NK-92 treated with Interleukin-12 subunit alpha and Interleukin-12 subunit beta, amount 100 ng/mL, for 24 hours (cell line): ENCODE data around the gene MRTO4.
"Not testable (repeated sequence)": the region's sequence is repeated elsewhere in the genome, so short reads cannot be mapped to it uniquely, and the experiment has no call there.

ENCODE experiments used
- DNase-seq: peaks from one replicate; lab custom pipeline; 2025; lab: John Stamatoyannopoulos, UW

MRTO4 gene

GRCh38 chr1:19270343-19270730, 18.7 kb downstream of the MRTO4 start:
- not testable (repeated sequence) for DNase-seq

- no peak for DNase-seq
Observed at GRCh38 chr1:19272064-19272463, 20.5 kb downstream of the MRTO4 start.

- DNase-seq, result no peak
Observed at GRCh38 chr1:19273106-19273843, 21.7 kb downstream of the MRTO4 start.

GRCh38 chr1:19273844-19274531, 22.4 kb downstream of the MRTO4 start:
- not testable (repeated sequence) for DNase-seq

GRCh38 chr1:19274636-19275035, 23.0 kb downstream of the MRTO4 start:
- DNase-seq, result no peak

GRCh38 chr1:19283891-19284290, 32.3 kb downstream of the MRTO4 start:
- DNase-seq, result no peak

GRCh38 chr1:19284881-19285280, 33.3 kb downstream of the MRTO4 start:
- no peak for DNase-seq

GRCh38 chr1:19285366-19285765, 33.8 kb downstream of the MRTO4 start:
- not testable (repeated sequence) for DNase-seq

GRCh38 chr1:19285807-19286206, 34.2 kb downstream of the MRTO4 start:
- DNase-seq, result not testable (repeated sequence)

- DNase-seq, result no peak
Observed at GRCh38 chr1:19287436-19288185, 36.0 kb downstream of the MRTO4 start.

- not testable (repeated sequence) for DNase-seq
Observed at GRCh38 chr1:19288324-19289241, 37.0 kb downstream of the MRTO4 start, which contains the start of gene AKR7A3. Gene AKR7A3, minus strand, starts transcription at chr1:19288770. Its CDS starts 61 bp downstream, at chr1:19288709.

- DNase-seq, result no peak
Observed at GRCh38 chr1:19289244-19289643, 37.6 kb downstream of the MRTO4 start.

- DNase-seq, result no peak
Observed at GRCh38 chr1:19294638-19295037, 43.0 kb downstream of the MRTO4 start.

GRCh38 chr1:19300211-19300610, 48.6 kb downstream of the MRTO4 start:
- DNase-seq, result no peak

- DNase-seq, result not testable (repeated sequence)
Observed at GRCh38 chr1:19304081-19304480, 52.5 kb downstream of the MRTO4 start.

GRCh38 chr1:19305880-19306279, 54.3 kb downstream of the MRTO4 start:
- DNase-seq, result no peak

- no peak for DNase-seq
Observed at GRCh38 chr1:19306941-19307340, 55.3 kb downstream of the MRTO4 start.

GRCh38 chr1:19307794-19308508, 56.3 kb downstream of the MRTO4 start:
- no peak for DNase-seq

GRCh38 chr1:19308509-19308907, 56.9 kb downstream of the MRTO4 start:
- no peak for DNase-seq

- no peak for DNase-seq
Observed at GRCh38 chr1:19309123-19309813, 57.7 kb downstream of the MRTO4 start.
